Measurements from ENCODE around the gene BIN1. TPM values are rescaled to one million over a fixed set of nuclear protein-coding genes. Genes with fewer than 3 reads are reported as not detected.

BIN1 gene
- total RNA-seq, 2 experiments from 2014 or later: 1.5 to 14.1 TPM

DNA sequence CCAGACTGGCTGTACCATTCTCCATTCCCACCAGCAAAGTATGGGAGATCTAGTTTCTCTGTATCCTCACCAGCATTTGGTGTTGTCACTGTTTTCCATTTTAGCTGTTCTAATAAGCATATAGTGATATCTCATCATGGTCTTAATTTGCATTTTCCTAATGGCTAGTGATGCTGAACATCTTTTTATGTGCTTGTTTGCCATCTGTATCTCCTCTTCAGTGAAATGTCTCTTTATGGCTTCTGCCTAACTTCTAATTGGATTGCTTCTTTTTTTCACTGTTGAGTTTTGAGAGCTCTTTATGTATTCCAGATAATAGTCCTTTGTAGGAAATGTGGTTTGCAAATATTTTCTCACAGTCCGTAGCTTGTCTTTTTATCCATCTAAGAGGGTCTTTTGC is 18.9 kb upstream of the BIN1 start:
- BruUV-seq (replicated peaks): no TSS peak
- H3K4me2 ChIP-seq (ENCODE audit: low read length): no peak overlapping the region
- H3K9me2 ChIP-seq (ENCODE audit: insufficient read depth, low read length): no peaks in the 10 kb centered on the region
- no peaks in the 10 kb centered on the region for H3K79me2 ChIP-seq (ENCODE audit: insufficient read depth, low read depth, low read length)
- H3K9me3 ChIP-seq (ENCODE audit: low read length): no peaks in the 10 kb centered on the region
- POLR2A ChIA-PET: interaction anchor here (0.6 to 0.8 kb wide), 2 partner anchors 13 to 80 kb away, joined by 3 to 5 read pairs; no protein-coding TSS in a partner anchor
- no peak overlapping the region for H3K27ac ChIP-seq (ENCODE audit: low read depth, low read length, poor library complexity, severe bottlenecking)
- no peak for DNase-seq (ENCODE audit: low spot score)
- intact Hi-C loops (cut with micrococcal nuclease; ENCODE audit: unreplicated experiment): no loop called here
- no peak overlapping the region for H3K4me3 ChIP-seq (ENCODE audit: low read depth, low read length, poor library complexity, severe bottlenecking)
- no peaks in the 10 kb centered on the region for H4K20me1 ChIP-seq (ENCODE audit: insufficient read depth, low read length)
- H3K4me1 ChIP-seq (ENCODE audit: insufficient read depth, low read length, poor library complexity, severe bottlenecking): peaks cover 9% of the 10 kb centered on the region
- TF ChIP-seq, protein P1, sequence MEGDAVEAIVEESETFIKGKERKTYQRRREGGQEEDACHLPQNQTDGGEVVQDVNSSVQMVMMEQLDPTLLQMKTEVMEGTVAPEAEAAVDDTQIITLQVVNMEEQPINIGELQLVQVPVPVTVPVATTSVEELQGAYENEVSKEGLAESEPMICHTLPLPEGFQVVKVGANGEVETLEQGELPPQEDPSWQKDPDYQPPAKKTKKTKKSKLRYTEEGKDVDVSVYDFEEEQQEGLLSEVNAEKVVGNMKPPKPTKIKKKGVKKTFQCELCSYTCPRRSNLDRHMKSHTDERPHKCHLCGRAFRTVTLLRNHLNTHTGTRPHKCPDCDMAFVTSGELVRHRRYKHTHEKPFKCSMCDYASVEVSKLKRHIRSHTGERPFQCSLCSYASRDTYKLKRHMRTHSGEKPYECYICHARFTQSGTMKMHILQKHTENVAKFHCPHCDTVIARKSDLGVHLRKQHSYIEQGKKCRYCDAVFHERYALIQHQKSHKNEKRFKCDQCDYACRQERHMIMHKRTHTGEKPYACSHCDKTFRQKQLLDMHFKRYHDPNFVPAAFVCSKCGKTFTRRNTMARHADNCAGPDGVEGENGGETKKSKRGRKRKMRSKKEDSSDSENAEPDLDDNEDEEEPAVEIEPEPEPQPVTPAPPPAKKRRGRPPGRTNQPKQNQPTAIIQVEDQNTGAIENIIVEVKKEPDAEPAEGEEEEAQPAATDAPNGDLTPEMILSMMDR (conservative IDR thresholded peaks at IDR 0.05; ENCODE audit: low read length): no peak
- TF ChIP-seq EZH2phosphoT487 (IDR thresholded peaks at IDR 0.05; ENCODE audit: borderline replicate concordance, low read depth, low read length): no peak
- no peak overlapping the region for H2AFZ ChIP-seq (ENCODE audit: low read length)
- CTCF ChIA-PET (ENCODE audit: unreplicated experiment): no interaction called here
- no peaks in the 10 kb centered on the region for H3K36me3 ChIP-seq (ENCODE audit: insufficient read depth, low read length)

DNA sequence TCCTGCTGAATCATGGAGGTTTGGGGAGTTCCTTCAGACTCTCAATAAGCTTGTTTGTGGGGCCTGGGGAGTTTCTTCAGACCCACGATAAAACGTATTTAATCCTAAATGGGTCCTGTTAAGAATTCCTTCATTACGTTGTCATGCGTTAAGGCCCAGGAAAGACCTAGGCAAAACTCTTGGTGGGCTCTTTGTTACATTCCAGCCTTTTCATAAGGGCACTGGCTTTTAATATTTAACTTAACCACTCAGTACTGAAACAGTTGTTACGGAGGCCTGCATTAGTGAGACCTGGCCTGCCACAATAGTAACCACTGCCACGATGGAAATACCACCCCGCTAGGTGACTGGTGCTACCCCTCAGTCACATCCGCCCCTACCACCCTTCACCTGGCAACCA is 17.5 kb upstream of the BIN1 start:
- no peaks in the 10 kb centered on the region for H4K20me1 ChIP-seq (ENCODE audit: insufficient read depth, low read length)
- H3K36me3 ChIP-seq (ENCODE audit: insufficient read depth, low read length): no peaks in the 10 kb centered on the region
- peaks cover 9% of the 10 kb centered on the region for H3K4me1 ChIP-seq (ENCODE audit: insufficient read depth, low read length, poor library complexity, severe bottlenecking)
- H3K9me2 ChIP-seq (ENCODE audit: insufficient read depth, low read length): no peaks in the 10 kb centered on the region
- CTCF ChIA-PET (ENCODE audit: unreplicated experiment): no interaction called here
- intact Hi-C loops (cut with micrococcal nuclease; ENCODE audit: unreplicated experiment): no loop called here
- DNase-seq (ENCODE audit: low spot score): no peak
- no peaks in the 10 kb centered on the region for H3K79me2 ChIP-seq (ENCODE audit: insufficient read depth, low read depth, low read length)
- no peak overlapping the region for H2AFZ ChIP-seq (ENCODE audit: low read length)
- H3K4me2 ChIP-seq (ENCODE audit: low read length): no peak overlapping the region
- POLR2A ChIA-PET: no interaction called here
- no peak overlapping the region for H3K27ac ChIP-seq (ENCODE audit: low read depth, low read length, poor library complexity, severe bottlenecking)
- no peaks in the 10 kb centered on the region for H3K9me3 ChIP-seq (ENCODE audit: low read length)
- no peak overlapping the region for H3K4me3 ChIP-seq (ENCODE audit: low read depth, low read length, poor library complexity, severe bottlenecking)
- BruUV-seq (replicated peaks): no TSS peak
- TF ChIP-seq EZH2phosphoT487 (IDR thresholded peaks at IDR 0.05; ENCODE audit: borderline replicate concordance, low read depth, low read length): no peak
- TF ChIP-seq, protein P1 (conservative IDR thresholded peaks at IDR 0.05; ENCODE audit: low read length): no peak

DNA sequence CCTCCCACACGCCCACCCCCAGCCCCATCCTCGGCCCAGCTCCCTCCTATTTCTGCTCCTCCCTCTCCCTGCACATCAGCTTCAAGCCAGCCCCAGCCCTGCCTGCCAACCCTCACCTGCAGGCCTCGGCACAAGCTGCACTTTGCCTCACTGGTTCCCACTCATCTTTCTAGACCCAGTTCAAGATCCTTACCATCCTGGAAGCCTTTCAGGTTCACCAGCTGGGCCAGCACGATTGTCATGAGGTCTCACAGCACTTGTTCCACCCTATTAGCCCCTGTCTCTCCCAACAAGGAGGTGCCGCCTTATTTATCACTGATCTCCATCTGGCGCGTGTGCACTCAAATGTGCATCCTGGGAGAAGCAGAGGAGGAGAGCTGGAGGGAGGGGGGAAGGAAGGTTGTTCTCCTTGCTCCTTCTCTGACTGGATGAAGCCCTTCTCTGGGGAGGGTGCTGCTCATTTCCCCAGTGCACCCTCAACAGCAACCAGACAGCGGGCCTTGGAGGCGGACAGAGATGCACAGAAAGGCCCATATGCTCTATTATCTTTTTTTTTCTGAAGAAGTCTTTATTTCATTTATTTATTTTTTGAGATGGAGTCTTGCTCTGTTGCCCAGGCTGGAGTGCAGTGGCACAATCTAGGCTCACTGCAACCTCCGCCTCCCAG is 15.5 kb upstream of the BIN1 start:
- H3K4me2 ChIP-seq (ENCODE audit: low read length): no peak overlapping the region
- ChIA-PET CTCF (ENCODE audit: unreplicated experiment) (no interaction called here), POLR2A (no interaction called here)
- no peaks in the 10 kb centered on the region for H3K79me2 ChIP-seq (ENCODE audit: insufficient read depth, low read depth, low read length)
- BruUV-seq (replicated peaks): no TSS peak
- H3K4me3 ChIP-seq (ENCODE audit: low read depth, low read length, poor library complexity, severe bottlenecking): no peak overlapping the region
- TF ChIP-seq EZH2phosphoT487 (IDR thresholded peaks at IDR 0.05; ENCODE audit: borderline replicate concordance, low read depth, low read length): no peak
- TF ChIP-seq, protein P1 (conservative IDR thresholded peaks at IDR 0.05; ENCODE audit: low read length): no peak
- no peaks in the 10 kb centered on the region for H3K36me3 ChIP-seq (ENCODE audit: insufficient read depth, low read length)
- no peak for DNase-seq (ENCODE audit: low spot score)
- H3K4me1 ChIP-seq (ENCODE audit: insufficient read depth, low read length, poor library complexity, severe bottlenecking): no peaks in the 10 kb centered on the region
- no peak overlapping the region for H3K27ac ChIP-seq (ENCODE audit: low read depth, low read length, poor library complexity, severe bottlenecking)
- intact Hi-C loops (cut with micrococcal nuclease; ENCODE audit: unreplicated experiment): no loop called here
- no peaks in the 10 kb centered on the region for H3K9me2 ChIP-seq (ENCODE audit: insufficient read depth, low read length)
- H4K20me1 ChIP-seq (ENCODE audit: insufficient read depth, low read length): no peaks in the 10 kb centered on the region
- H3K9me3 ChIP-seq (ENCODE audit: low read length): no peaks in the 10 kb centered on the region
- no peak overlapping the region for H2AFZ ChIP-seq (ENCODE audit: low read length)
